ENCODE results near the gene PITHD1. TPM values are rescaled to one million over a fixed set of nuclear protein-coding genes. Genes with fewer than 3 reads are reported as not detected.

The PITHD1 gene
- total RNA-seq, 2 experiments from 2014 or later, result 65.8 to 65.9 TPM

- ATAC-seq (no peak), DNase-seq (no peak)
- H3K4me1 Mint-ChIP-seq (ENCODE audit: low read depth), result peaks cover 11% of the 10 kb centered on the region
- H3K27me3 Mint-ChIP-seq, result no peaks in the 10 kb centered on the region
- intact Hi-C loops (cut with micrococcal nuclease), result no loop called here
- POLR2A ChIA-PET, result interaction anchor here (1.0 to 11.8 kb wide), 2 partner anchors 10 to 14 kb away, joined by 3 to 168 read pairs; partner anchors contain the start of genes GALE and LYPLA2
- no peak overlapping the region for H3K4me3 Mint-ChIP-seq
- no peaks in the 10 kb centered on the region for H3K9me3 Mint-ChIP-seq
- TF ChIP-seq, protein P1, sequence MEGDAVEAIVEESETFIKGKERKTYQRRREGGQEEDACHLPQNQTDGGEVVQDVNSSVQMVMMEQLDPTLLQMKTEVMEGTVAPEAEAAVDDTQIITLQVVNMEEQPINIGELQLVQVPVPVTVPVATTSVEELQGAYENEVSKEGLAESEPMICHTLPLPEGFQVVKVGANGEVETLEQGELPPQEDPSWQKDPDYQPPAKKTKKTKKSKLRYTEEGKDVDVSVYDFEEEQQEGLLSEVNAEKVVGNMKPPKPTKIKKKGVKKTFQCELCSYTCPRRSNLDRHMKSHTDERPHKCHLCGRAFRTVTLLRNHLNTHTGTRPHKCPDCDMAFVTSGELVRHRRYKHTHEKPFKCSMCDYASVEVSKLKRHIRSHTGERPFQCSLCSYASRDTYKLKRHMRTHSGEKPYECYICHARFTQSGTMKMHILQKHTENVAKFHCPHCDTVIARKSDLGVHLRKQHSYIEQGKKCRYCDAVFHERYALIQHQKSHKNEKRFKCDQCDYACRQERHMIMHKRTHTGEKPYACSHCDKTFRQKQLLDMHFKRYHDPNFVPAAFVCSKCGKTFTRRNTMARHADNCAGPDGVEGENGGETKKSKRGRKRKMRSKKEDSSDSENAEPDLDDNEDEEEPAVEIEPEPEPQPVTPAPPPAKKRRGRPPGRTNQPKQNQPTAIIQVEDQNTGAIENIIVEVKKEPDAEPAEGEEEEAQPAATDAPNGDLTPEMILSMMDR (IDR thresholded peaks at IDR 0.05), result no peak
- peaks cover 42% of the 10 kb centered on the region for H3K36me3 Mint-ChIP-seq (ENCODE audit: low read depth)
- CTCF ChIA-PET, result interaction anchor here (1.4 kb wide), 1 partner anchor 12 kb away, joined by 3 read pairs; no protein-coding TSS in a partner anchor
- H3K27ac Mint-ChIP-seq, result no peak overlapping the region
Observed at GRCh38 chr1:23784846-23785245, 6.6 kb downstream of the PITHD1 start.

- Mint-ChIP-seq H3K27me3 (no peaks in the 10 kb centered on the region), H3K9me3 (no peaks in the 10 kb centered on the region), H3K36me3 (ENCODE audit: low read depth) (peaks cover 40% of the 10 kb centered on the region), H3K27ac (peak overlapping the region; percentile 2), H3K4me3 (no peak overlapping the region), H3K4me1 (ENCODE audit: low read depth) (peaks cover 16% of the 10 kb centered on the region)
- ATAC-seq (no peak), DNase-seq (no peak)
- CTCF ChIA-PET, result interaction anchor here (1.4 to 2.8 kb wide), 2 partner anchors 11 to 16 kb away, joined by 4 to 13 read pairs; partner anchors contain the start of gene GALE
- TF ChIP-seq, protein P1 (IDR thresholded peaks at IDR 0.05), result no peak
- POLR2A ChIA-PET, result interaction anchor here (0.8 to 16.5 kb wide), 3 partner anchors 9 to 16 kb away, joined by 3 to 168 read pairs (median 3); partner anchors contain the start of genes GALE and PITHD1
- intact Hi-C loops (cut with micrococcal nuclease), result no loop called here
Observed at GRCh38 chr1:23787701-23788100, 9.5 kb downstream of the PITHD1 start.

GRCh38 chr1:23788695-23789094 is 10.5 kb downstream of the PITHD1 start:
- H3K36me3 Mint-ChIP-seq (ENCODE audit: low read depth), result peaks cover 40% of the 10 kb centered on the region
- no peak overlapping the region for H3K4me3 Mint-ChIP-seq
- H3K27me3 Mint-ChIP-seq, result no peaks in the 10 kb centered on the region
- no peaks in the 10 kb centered on the region for H3K9me3 Mint-ChIP-seq
- intact Hi-C loops (cut with micrococcal nuclease), result no loop called here
- TF ChIP-seq, protein P1 (IDR thresholded peaks at IDR 0.05), result no peak
- no peak for DNase-seq
- peaks cover 20% of the 10 kb centered on the region for H3K4me1 Mint-ChIP-seq (ENCODE audit: low read depth)
- H3K27ac Mint-ChIP-seq, result no peak overlapping the region
- ChIA-PET POLR2A (interaction anchor here (0.8 to 16.5 kb wide), 3 partner anchors 10 to 17 kb away, joined by 3 to 168 read pairs (median 3); partner anchors contain the start of gene PITHD1), CTCF (interaction anchor here (0.9 to 2.8 kb wide), 4 partner anchors 9 to 21 kb away, joined by 3 to 13 read pairs (median 8); partner anchors contain the start of gene GALE)
- ATAC-seq, result no peak

- Mint-ChIP-seq H3K27ac (peak within 1 kb of the TSS; percentile 96), H3K9me3 (no peaks in the 10 kb centered on the region), H3K4me3 (peak within 1 kb of the TSS; percentile 99), H3K36me3 (ENCODE audit: low read depth) (peaks cover 35% of the 10 kb centered on the region), H3K27me3 (no peaks in the 10 kb centered on the region), H3K4me1 (ENCODE audit: low read depth) (peaks cover 20% of the 10 kb centered on the region)
- TF ChIP-seq, protein P1 (IDR thresholded peaks at IDR 0.05), result no peak
- ChIA-PET POLR2A (interaction anchor here (0.6 to 16.5 kb wide), 8 partner anchors 10 to 183 kb away, joined by 3 to 168 read pairs (median 4); partner anchors contain the start of genes GALE, HMGCL, PITHD1 and PNRC2), CTCF (interaction anchor here (0.9 to 4.1 kb wide), 6 partner anchors 10 to 87 kb away, joined by 4 to 14 read pairs (median 5); no protein-coding TSS in a partner anchor)
- ATAC-seq (peak; percentile 89), DNase-seq (peak; percentile 94)
- intact Hi-C loops (cut with micrococcal nuclease), result no loop called here
Observed at GRCh38 chr1:23790696-23791515, 12.7 kb downstream of the PITHD1 start, which contains the start of gene LYPLA2. TSS of gene LYPLA2 (plus strand) at chr1:23791145. CDS start at chr1:23792683, 1,538 bp downstream.
